HepG2 (cell line): Measurements from ENCODE around the gene SACS. TPM values are rescaled to one million over a fixed set of nuclear protein-coding genes. Genes with fewer than 3 reads are reported as not detected.

Source experiments
- KLF16 ChIP-seq, 2 experiments: sonication (generic) in 1 of 2; formaldehyde crosslinking in 1 of 2; IDR thresholded peaks; 2 replicates each; pipeline versions ENCODE4 v1.6.1 to v1.8.0; 2016 to 2023; ENCODE audit warnings: missing genetic modification reagents in 2 of 2, missing compliant biosample characterization in 1 of 2
- MXD3 ChIP-seq: IDR thresholded peaks from 2 replicates; pipeline ENCODE4 v1.6.1; 2016; ENCODE audit warnings: mild to moderate bottlenecking, missing biosample characterization, missing genetic modification reagents
- POLR2AphosphoS5 ChIP-seq: IDR thresholded peaks from 2 replicates; pipeline ENCODE4 v1.6.1; 2012; ENCODE audit warnings: low read depth, low read length
- ZNF274 ChIP-seq: sonication (generic); formaldehyde crosslinking; IDR thresholded peaks from 2 replicates; pipeline ENCODE4 v1.5.1; 2020; ENCODE audit warnings: mild to moderate bottlenecking, missing genetic modification reagents
- ZNF512B ChIP-seq: sonication (generic); formaldehyde crosslinking; IDR thresholded peaks from 2 replicates; pipeline ENCODE4 v1.5.1; 2020; ENCODE audit warnings: missing genetic modification reagents, mild to moderate bottlenecking, borderline replicate concordance
- polyA plus RNA-seq, 8 experiments: library from polyadenylated mRNA; depleted of rRNA in 3 of 8; stranded (reverse) in 7 of 8; unstranded in 1 of 8; fragments of >200 nt; fragmentation: Illumina TruSeq in 4 of 8; extraction: Trizol in 4 of 8; gene quantifications; 2 replicates each; pipeline versions ENCODE4 v1.2.1 to v1.2.3, GENCODE V29; 2011 to 2016; ENCODE audit warnings: low read depth in 4 of 8, missing spikeins in 1 of 8, mixed read lengths in 1 of 8; ENCODE audit not compliant: insufficient read depth in 1 of 8
- total RNA-seq, 5 experiments: library from RNA; depleted of rRNA; stranded (reverse); fragments of >200 nt; fragmentation: Illumina TruSeq; extraction: Trizol; gene quantifications; 2 replicates each; pipeline ENCODE4 v1.2.3, GENCODE V29; 2016; ENCODE audit warnings: low read depth in 1 of 5
- TF ChIP-seq, protein P1 (sequence below): sonication (generic); formaldehyde crosslinking; IDR thresholded peaks from 2 replicates; pipeline ENCODE4 v1.5.0; 2020; ENCODE audit warnings: mild to moderate bottlenecking, missing genetic modification reagents, borderline replicate concordance
- TF ChIP-seq, protein P2 (sequence below): sonication (generic); formaldehyde crosslinking; IDR thresholded peaks from 2 replicates; pipeline ENCODE4 v1.9.0; 2022; ENCODE audit warnings: missing genetic modification reagents, mild to moderate bottlenecking, borderline replicate concordance
- TF ChIP-seq, protein P3 (sequence below): sonication (generic); formaldehyde crosslinking; IDR thresholded peaks from 2 replicates; pipeline ENCODE4 v1.5.0; 2020; ENCODE audit warnings: missing genetic modification reagents, mild to moderate bottlenecking, borderline replicate concordance
- TF ChIP-seq, protein P4 (sequence below): sonication (generic); formaldehyde crosslinking; IDR thresholded peaks from 2 replicates; pipeline ENCODE4 v1.4.0; 2020; ENCODE audit warnings: missing genetic modification reagents

SACS gene
- total and polyA plus RNA-seq, 2 of the 13 experiments (the other 11 are each of a cell fraction or from before 2014, with no cell fraction given): 4.0 to 15.7 TPM

DNA sequence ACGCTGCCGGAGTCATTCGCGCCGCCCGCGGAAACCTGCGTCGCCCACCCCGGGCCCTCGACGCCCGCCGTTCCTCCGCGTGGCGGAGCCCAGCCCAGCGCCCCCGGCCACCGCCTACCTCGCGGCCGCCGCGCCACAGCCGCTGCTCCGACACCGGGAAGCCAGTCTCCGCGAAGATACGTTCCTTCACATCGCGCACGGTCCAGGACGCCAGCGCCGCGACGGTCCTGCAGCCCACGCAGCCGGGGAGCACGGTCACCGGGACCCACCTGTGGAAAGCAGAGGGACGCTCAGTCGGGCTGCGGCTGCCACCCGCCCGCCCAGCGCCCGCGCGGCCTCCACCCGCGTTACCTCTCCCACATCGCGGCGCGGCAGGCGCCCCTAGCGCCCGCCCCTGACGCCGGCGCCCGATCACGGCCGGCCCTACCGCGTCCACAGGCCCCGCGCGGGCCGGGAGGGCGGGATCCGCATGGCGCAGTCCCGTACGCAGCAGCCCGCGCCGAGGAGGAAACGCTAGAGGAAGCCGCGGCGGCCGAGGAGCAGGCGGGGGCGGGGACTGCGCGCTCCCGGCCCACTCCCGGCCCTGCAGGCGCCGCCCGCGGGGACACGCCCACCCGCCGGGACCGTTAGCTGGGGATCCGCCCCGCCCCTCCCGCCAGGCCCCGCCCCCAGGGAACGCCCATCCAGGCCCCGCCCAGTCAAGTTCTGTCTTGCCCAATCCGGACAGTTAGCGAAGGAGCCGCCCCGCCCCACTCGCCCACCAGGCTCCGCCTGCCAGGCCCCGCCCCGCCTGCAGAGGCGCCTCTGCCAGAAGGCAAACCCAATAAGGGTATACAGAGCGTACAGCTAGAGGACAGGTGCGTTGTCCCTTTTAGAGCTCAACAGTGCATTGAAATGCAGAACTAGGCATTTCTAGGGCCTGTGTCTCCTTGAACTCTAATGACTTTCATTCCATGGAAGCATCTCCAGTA is 58.2 kb downstream of the SACS start (continued):
- TF ChIP-seq, protein P1, sequence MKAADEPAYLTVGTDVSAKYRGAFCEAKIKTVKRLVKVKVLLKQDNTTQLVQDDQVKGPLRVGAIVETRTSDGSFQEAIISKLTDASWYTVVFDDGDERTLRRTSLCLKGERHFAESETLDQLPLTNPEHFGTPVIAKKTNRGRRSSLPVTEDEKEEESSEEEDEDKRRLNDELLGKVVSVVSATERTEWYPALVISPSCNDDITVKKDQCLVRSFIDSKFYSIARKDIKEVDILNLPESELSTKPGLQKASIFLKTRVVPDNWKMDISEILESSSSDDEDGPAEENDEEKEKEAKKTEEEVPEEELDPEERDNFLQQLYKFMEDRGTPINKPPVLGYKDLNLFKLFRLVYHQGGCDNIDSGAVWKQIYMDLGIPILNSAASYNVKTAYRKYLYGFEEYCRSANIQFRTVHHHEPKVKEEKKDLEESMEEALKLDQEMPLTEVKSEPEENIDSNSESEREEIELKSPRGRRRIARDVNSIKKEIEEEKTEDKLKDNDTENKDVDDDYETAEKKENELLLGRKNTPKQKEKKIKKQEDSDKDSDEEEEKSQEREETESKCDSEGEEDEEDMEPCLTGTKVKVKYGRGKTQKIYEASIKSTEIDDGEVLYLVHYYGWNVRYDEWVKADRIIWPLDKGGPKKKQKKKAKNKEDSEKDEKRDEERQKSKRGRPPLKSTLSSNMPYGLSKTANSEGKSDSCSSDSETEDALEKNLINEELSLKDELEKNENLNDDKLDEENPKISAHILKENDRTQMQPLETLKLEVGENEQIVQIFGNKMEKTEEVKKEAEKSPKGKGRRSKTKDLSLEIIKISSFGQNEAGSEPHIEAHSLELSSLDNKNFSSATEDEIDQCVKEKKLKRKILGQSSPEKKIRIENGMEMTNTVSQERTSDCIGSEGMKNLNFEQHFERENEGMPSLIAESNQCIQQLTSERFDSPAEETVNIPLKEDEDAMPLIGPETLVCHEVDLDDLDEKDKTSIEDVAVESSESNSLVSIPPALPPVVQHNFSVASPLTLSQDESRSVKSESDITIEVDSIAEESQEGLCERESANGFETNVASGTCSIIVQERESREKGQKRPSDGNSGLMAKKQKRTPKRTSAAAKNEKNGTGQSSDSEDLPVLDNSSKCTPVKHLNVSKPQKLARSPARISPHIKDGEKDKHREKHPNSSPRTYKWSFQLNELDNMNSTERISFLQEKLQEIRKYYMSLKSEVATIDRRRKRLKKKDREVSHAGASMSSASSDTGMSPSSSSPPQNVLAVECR (CRISPR knock-in tag): peak; percentile 55; the same call in 1 of the 2 replicates
- TF ChIP-seq, protein P2, sequence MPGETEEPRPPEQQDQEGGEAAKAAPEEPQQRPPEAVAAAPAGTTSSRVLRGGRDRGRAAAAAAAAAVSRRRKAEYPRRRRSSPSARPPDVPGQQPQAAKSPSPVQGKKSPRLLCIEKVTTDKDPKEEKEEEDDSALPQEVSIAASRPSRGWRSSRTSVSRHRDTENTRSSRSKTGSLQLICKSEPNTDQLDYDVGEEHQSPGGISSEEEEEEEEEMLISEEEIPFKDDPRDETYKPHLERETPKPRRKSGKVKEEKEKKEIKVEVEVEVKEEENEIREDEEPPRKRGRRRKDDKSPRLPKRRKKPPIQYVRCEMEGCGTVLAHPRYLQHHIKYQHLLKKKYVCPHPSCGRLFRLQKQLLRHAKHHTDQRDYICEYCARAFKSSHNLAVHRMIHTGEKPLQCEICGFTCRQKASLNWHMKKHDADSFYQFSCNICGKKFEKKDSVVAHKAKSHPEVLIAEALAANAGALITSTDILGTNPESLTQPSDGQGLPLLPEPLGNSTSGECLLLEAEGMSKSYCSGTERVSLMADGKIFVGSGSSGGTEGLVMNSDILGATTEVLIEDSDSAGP (CRISPR knock-in tag): no peak
- TF ChIP-seq ZNF512B (CRISPR knock-in tag) (no peak), POLR2AphosphoS5 (peak; percentile 51; the same call in 1 of the 2 replicates), KLF16 (CRISPR knock-in tag; IDR thresholded peaks at IDR 0.05) (0 out of 4 replicates have a peak, but pooled peaks of 1 of the 2 experiments have one; percentile 37), MXD3 (peak; percentile 58; the same call in 1 of the 2 replicates), ZNF274 (CRISPR knock-in tag) (peak; percentile 58; the same call in 1 of the 2 replicates)
- TF ChIP-seq, protein P3, sequence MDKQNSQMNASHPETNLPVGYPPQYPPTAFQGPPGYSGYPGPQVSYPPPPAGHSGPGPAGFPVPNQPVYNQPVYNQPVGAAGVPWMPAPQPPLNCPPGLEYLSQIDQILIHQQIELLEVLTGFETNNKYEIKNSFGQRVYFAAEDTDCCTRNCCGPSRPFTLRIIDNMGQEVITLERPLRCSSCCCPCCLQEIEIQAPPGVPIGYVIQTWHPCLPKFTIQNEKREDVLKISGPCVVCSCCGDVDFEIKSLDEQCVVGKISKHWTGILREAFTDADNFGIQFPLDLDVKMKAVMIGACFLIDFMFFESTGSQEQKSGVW (CRISPR knock-in tag): no peak
- TF ChIP-seq, protein P4, sequence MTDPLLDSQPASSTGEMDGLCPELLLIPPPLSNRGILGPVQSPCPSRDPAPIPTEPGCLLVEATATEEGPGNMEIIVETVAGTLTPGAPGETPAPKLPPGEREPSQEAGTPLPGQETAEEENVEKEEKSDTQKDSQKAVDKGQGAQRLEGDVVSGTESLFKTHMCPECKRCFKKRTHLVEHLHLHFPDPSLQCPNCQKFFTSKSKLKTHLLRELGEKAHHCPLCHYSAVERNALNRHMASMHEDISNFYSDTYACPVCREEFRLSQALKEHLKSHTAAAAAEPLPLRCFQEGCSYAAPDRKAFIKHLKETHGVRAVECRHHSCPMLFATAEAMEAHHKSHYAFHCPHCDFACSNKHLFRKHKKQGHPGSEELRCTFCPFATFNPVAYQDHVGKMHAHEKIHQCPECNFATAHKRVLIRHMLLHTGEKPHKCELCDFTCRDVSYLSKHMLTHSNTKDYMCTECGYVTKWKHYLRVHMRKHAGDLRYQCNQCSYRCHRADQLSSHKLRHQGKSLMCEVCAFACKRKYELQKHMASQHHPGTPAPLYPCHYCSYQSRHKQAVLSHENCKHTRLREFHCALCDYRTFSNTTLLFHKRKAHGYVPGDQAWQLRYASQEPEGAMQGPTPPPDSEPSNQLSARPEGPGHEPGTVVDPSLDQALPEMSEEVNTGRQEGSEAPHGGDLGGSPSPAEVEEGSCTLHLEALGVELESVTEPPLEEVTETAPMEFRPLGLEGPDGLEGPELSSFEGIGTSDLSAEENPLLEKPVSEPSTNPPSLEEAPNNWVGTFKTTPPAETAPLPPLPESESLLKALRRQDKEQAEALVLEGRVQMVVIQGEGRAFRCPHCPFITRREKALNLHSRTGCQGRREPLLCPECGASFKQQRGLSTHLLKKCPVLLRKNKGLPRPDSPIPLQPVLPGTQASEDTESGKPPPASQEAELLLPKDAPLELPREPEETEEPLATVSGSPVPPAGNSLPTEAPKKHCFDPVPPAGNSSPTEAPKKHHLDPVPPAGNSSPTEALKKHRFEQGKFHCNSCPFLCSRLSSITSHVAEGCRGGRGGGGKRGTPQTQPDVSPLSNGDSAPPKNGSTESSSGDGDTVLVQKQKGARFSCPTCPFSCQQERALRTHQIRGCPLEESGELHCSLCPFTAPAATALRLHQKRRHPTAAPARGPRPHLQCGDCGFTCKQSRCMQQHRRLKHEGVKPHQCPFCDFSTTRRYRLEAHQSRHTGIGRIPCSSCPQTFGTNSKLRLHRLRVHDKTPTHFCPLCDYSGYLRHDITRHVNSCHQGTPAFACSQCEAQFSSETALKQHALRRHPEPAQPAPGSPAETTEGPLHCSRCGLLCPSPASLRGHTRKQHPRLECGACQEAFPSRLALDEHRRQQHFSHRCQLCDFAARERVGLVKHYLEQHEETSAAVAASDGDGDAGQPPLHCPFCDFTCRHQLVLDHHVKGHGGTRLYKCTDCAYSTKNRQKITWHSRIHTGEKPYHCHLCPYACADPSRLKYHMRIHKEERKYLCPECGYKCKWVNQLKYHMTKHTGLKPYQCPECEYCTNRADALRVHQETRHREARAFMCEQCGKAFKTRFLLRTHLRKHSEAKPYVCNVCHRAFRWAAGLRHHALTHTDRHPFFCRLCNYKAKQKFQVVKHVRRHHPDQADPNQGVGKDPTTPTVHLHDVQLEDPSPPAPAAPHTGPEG (CRISPR knock-in tag): peak; percentile 94
